ENCODE data around the gene S100A4. TPM values are rescaled to one million over a fixed set of nuclear protein-coding genes. Genes with fewer than 3 reads are reported as not detected.

The S100A4 gene
- total RNA-seq, 4 donors from 2014 or later = 58.6 to 205 (median 122) TPM

DNA sequence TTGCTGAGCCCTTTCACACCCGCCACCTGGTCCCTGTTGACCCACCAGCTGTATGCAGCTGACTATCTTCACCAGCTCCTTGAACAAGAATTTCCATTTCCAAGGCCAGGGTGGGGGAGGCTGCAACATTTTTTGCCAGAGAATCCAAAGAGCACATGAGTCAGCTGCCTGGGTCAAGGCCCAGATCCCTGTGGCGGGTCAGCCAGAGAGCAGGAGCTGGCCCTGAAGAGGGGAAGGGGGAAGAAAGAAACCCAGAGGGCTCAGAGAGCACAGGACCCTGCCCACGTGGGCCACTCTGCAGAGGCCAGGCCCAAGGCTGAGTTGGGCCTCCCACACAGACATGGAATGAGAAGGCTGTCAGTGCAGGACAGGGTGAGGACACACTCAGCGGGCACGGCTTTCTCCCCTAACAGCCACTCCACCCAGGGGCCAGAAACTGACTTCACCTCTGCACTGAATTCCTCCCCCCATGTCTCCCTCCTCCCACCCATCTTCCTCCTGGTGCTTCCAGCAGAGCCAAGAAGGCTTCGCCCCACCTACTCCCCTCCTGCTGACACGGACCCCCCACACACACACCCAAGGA, 38.7 kb downstream of the S100A4 start:
- Histone ChIP-seq H3K9me3 (no peaks in the 10 kb centered on the region), H3K27ac (peak overlapping the region; percentile 61 to 88 (median 73)), H3K4me1 (peaks cover 15 to 37% (median 20%) of the 10 kb centered on the region in 3 donors), H3K4me3 (no peak overlapping the region), H3K36me3 (no peaks in the 10 kb centered on the region), H3K27me3 (no peaks in the 10 kb centered on the region)
- DNase-seq = no peak
- WGBS, 2 donors = 33 to 34% methylated on average over 6 to 7 of the region's 7 CpGs
- TF ChIP-seq POLR2A (IDR thresholded peaks at IDR 0.05) = no peak
- TF ChIP-seq, protein P1, sequence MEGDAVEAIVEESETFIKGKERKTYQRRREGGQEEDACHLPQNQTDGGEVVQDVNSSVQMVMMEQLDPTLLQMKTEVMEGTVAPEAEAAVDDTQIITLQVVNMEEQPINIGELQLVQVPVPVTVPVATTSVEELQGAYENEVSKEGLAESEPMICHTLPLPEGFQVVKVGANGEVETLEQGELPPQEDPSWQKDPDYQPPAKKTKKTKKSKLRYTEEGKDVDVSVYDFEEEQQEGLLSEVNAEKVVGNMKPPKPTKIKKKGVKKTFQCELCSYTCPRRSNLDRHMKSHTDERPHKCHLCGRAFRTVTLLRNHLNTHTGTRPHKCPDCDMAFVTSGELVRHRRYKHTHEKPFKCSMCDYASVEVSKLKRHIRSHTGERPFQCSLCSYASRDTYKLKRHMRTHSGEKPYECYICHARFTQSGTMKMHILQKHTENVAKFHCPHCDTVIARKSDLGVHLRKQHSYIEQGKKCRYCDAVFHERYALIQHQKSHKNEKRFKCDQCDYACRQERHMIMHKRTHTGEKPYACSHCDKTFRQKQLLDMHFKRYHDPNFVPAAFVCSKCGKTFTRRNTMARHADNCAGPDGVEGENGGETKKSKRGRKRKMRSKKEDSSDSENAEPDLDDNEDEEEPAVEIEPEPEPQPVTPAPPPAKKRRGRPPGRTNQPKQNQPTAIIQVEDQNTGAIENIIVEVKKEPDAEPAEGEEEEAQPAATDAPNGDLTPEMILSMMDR (IDR thresholded peaks at IDR 0.05) = no peak
- intact Hi-C loops (cut with DNase I) = no loop called here

- TF ChIP-seq, protein P1 (IDR thresholded peaks at IDR 0.05) = no peak
- TF ChIP-seq POLR2A (IDR thresholded peaks at IDR 0.05) = no peak
- no peaks in the 10 kb centered on the region for H3K27me3 ChIP-seq
- DNase-seq = no peak
- whole genome bisulfite sequencing, 2 donors = 65 to 80% methylated on average over 3 of the region's 5 CpGs
- H3K27ac ChIP-seq = peak overlapping the region in 3 of 4 donors; percentile 68 to 88 (median 78)
- H3K4me1 ChIP-seq = peaks cover 15 to 36% (median 20%) of the 10 kb centered on the region in 3 donors
- H3K36me3 ChIP-seq = no peaks in the 10 kb centered on the region
- intact Hi-C loops (cut with DNase I) = no loop called here
- no peaks in the 10 kb centered on the region for H3K9me3 ChIP-seq
- H3K4me3 ChIP-seq = no peak overlapping the region
These were observed 39.2 kb downstream of the S100A4 start for GRCh38 chr1:153506386-153506785.

DNA sequence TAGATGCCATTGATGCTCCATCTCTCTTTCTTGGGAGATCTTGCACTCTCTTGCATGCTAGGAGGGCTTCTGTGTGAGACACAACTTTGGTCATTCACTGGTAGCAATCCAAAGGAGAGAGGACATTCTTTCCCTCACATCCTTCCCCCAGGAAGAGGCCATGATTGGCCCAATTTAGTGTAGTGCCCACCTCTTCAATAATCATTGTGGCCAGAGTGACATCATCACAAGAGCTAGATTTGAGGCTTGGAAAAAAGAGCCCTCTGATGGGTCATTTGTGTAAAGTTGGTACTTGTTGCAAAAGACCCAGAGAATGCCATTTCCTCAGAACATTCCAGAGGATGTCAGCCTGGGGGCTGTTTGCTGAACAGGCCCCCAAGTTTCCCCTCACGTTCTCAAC, 40.0 kb downstream of the S100A4 start:
- no peak for DNase-seq
- H3K27me3 ChIP-seq = no peaks in the 10 kb centered on the region
- TF ChIP-seq, protein P1 (IDR thresholded peaks at IDR 0.05) = no peak
- no peak for TF ChIP-seq POLR2A (IDR thresholded peaks at IDR 0.05)
- no peak overlapping the region for H3K27ac ChIP-seq
- 67 to 89% methylated on average over 1 of the region's 1 CpG for WGBS, 2 donors
- no peaks in the 10 kb centered on the region for H3K36me3 ChIP-seq
- H3K4me3 ChIP-seq = no peak overlapping the region
- peaks cover 15 to 28% (median 17%) of the 10 kb centered on the region in 3 donors for H3K4me1 ChIP-seq
- intact Hi-C loops (cut with DNase I) = no loop called here
- H3K9me3 ChIP-seq = no peaks in the 10 kb centered on the region

- H3K27me3 ChIP-seq = peaks cover 0 to 5% (median 0%) of the 10 kb centered on the region in 4 donors
- no peaks in the 10 kb centered on the region for H3K9me3 ChIP-seq
- no peak overlapping the region for H3K27ac ChIP-seq
- H3K4me1 ChIP-seq = peaks cover 15 to 25% (median 17%) of the 10 kb centered on the region in 3 donors
- no peaks in the 10 kb centered on the region for H3K36me3 ChIP-seq
- DNase-seq = no peak
- no peak overlapping the region for H3K4me3 ChIP-seq
- intact Hi-C loops (cut with DNase I) = no loop called here
- no peak for TF ChIP-seq POLR2A (IDR thresholded peaks at IDR 0.05)
- TF ChIP-seq, protein P1 (IDR thresholded peaks at IDR 0.05) = no peak
- WGBS, 2 donors = 63 to 75% methylated on average over 3 of the region's 3 CpGs
These were observed 41.8 kb downstream of the S100A4 start for GRCh38 chr1:153503766-153504165.

DNA sequence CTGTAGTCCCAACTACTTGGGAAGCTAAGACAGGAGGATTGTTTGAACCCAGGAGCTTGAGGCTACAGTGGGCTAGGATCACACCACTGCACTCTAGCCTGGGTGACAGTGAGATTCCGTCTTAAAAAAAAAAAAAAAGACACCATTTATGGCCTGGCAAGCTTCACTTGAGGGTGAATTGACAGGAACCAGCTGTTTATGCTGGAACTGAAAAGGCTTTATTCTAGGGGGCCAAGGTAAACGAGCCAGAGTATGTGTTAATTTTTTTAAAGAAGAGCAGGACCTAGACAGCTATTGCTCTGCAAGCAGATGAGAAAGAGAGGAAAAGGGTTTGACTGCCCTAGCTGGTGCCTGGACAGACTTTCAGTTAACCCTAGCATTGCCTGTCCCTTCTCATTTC, 46.9 kb downstream of the S100A4 start:
- TF ChIP-seq, protein P1 (IDR thresholded peaks at IDR 0.05) = no peak
- TF ChIP-seq POLR2A (IDR thresholded peaks at IDR 0.05) = no peak
- DNase-seq = no peak
- WGBS, 2 donors = 18 to 33% methylated on average over 2 of the region's 2 CpGs
- no peaks in the 10 kb centered on the region for H3K36me3 ChIP-seq
- H3K4me3 ChIP-seq = no peak overlapping the region
- intact Hi-C loops (cut with DNase I) = no loop called here
- H3K27ac ChIP-seq = no peak overlapping the region
- peaks cover 0 to 5% (median 0%) of the 10 kb centered on the region in 4 donors for H3K27me3 ChIP-seq
- no peaks in the 10 kb centered on the region for H3K9me3 ChIP-seq
- H3K4me1 ChIP-seq = peaks cover 0 to 15% (median 8%) of the 10 kb centered on the region in 3 donors

Measured in esophagus squamous epithelium (tissue), 5 donors.